HG02981 (cell line): ENCODE results near the gene HDAC2.
"Not testable (repeated sequence)": the region's sequence is repeated elsewhere in the genome, so short reads cannot be mapped to it uniquely, and the experiment has no call there.

ENCODE experiments used
- ATAC-seq: cut with Tn5 transposase; IDR thresholded peaks from one replicate; pipeline ENCODE4 v1.9.1; 2021; ENCODE audit warnings: mild to moderate bottlenecking, moderate library complexity; ENCODE audit not compliant: unreplicated experiment

Gene HDAC2

GRCh38 chr6:113970805-113971676 is at the start of gene HDAC2:
Gene HDAC2 (minus strand): TSS chr6:113971148. CDS start chr6:113970908, 240 bp downstream.
- peak; percentile 78 for ATAC-seq

GRCh38 chr6:114020196-114020595 is 49.2 kb upstream of the HDAC2 start:
- ATAC-seq = no peak

- ATAC-seq = not testable (repeated sequence)
Observed at GRCh38 chr6:114017146-114017545, 46.2 kb upstream of the HDAC2 start.

GRCh38 chr6:114014106-114014505 is 43.2 kb upstream of the HDAC2 start:
- ATAC-seq = not testable (repeated sequence)

- not testable (repeated sequence) for ATAC-seq
Observed at GRCh38 chr6:114011486-114011885, 40.5 kb upstream of the HDAC2 start.

GRCh38 chr6:114010540-114010939 is 39.6 kb upstream of the HDAC2 start:
- no peak for ATAC-seq

- no peak for ATAC-seq
Observed at GRCh38 chr6:114009192-114009591, 38.2 kb upstream of the HDAC2 start.

GRCh38 chr6:114008331-114008730 is 37.4 kb upstream of the HDAC2 start:
- no peak for ATAC-seq

- ATAC-seq = peak; percentile 63
Observed at GRCh38 chr6:114007516-114007915, 36.6 kb upstream of the HDAC2 start.

- ATAC-seq = no peak
Observed at GRCh38 chr6:114001354-114001753, 30.4 kb upstream of the HDAC2 start.

- no peak for ATAC-seq
Observed at GRCh38 chr6:114000069-114000468, 29.1 kb upstream of the HDAC2 start.

- no peak for ATAC-seq
Observed at GRCh38 chr6:113999284-113999683, 28.3 kb upstream of the HDAC2 start.

GRCh38 chr6:113998811-113999210 is 27.9 kb upstream of the HDAC2 start:
- ATAC-seq = no peak

- no peak for ATAC-seq
Observed at GRCh38 chr6:113997116-113997515, 26.2 kb upstream of the HDAC2 start.

- no peak for ATAC-seq
Observed at GRCh38 chr6:113995634-113996033, 24.7 kb upstream of the HDAC2 start.

- ATAC-seq = peak; percentile 97
Observed at GRCh38 chr6:113994934-113995342, 24.0 kb upstream of the HDAC2 start.

- ATAC-seq = no peak
Observed at GRCh38 chr6:113989675-113990074, 18.7 kb upstream of the HDAC2 start.

- not testable (repeated sequence) for ATAC-seq
Observed at GRCh38 chr6:113982675-113983074, 11.7 kb upstream of the HDAC2 start.

GRCh38 chr6:113982055-113982550 is 11.2 kb upstream of the HDAC2 start:
- ATAC-seq = no peak

- peak; percentile 84 for ATAC-seq
Observed at GRCh38 chr6:113980937-113981554, 10.1 kb upstream of the HDAC2 start.

GRCh38 chr6:113979937-113980336 is 9.0 kb upstream of the HDAC2 start:
- no peak for ATAC-seq

- no peak for ATAC-seq
Observed at GRCh38 chr6:113978084-113978675, 7.2 kb upstream of the HDAC2 start.
